Hepatocyte (in vitro differentiated cells): Measurements from ENCODE around the gene CUL9. TPM values are rescaled to one million over a fixed set of nuclear protein-coding genes. Genes with fewer than 3 reads are reported as not detected.

Source experiments
- DNase-seq: peaks from one replicate; pipeline ENCODE4 v3.0.0-alpha.2; 2016; ENCODE audit warnings: low spot score
- H2AFZ ChIP-seq: fragments of 200-600 bp; sonication (generic); 2 replicates; pipeline ENCODE4 v1.6.0; 2016; ENCODE audit warnings: antibody characterized with exemption, mild to moderate bottlenecking
- H3K27ac ChIP-seq: fragments of 200-600 bp; sonication (generic); 2 replicates; pipeline ENCODE4 v1.5.1; 2016; ENCODE audit warnings: mild to moderate bottlenecking
- H3K27me3 ChIP-seq: fragments of 200-600 bp; sonication (generic); 2 replicates; pipeline ENCODE4 v1.6.1; 2016
- H3K36me3 ChIP-seq: fragments of 200-600 bp; sonication (generic); replicated peaks from 2 replicates; pipeline ENCODE4 v1.5.1; 2016; ENCODE audit warnings: low read depth; ENCODE audit not compliant: insufficient read depth
- H3K4me1 ChIP-seq: fragments of 200-600 bp; sonication (generic); 2 replicates; pipeline ENCODE4 v1.5.1; 2016; ENCODE audit warnings: mild to moderate bottlenecking, moderate library complexity; ENCODE audit not compliant: insufficient read depth
- H3K4me2 ChIP-seq: fragments of 200-600 bp; sonication (generic); 2 replicates; pipeline ENCODE4 v1.6.0; 2016
- H3K4me3 ChIP-seq: fragments of 200-600 bp; sonication (generic); 2 replicates; pipeline ENCODE4 v1.5.1; 2016; ENCODE audit warnings: mild to moderate bottlenecking
- H3K79me2 ChIP-seq: fragments of 200-600 bp; sonication (generic); 2 replicates; pipeline ENCODE4 v1.6.0; 2017; ENCODE audit warnings: mild to moderate bottlenecking
- H3K9me2 ChIP-seq: fragments of 200-600 bp; sonication (generic); replicated peaks from 2 replicates; pipeline ENCODE4 v1.6.0; 2017; ENCODE audit warnings: mild to moderate bottlenecking; ENCODE audit not compliant: insufficient read depth
- H3K9me3 ChIP-seq: fragments of 200-600 bp; sonication (generic); 2 replicates; pipeline ENCODE4 v1.5.1; 2016; ENCODE audit warnings: low read depth, mild to moderate bottlenecking
- H4K20me1 ChIP-seq: fragments of 200-600 bp; sonication (generic); 2 replicates; pipeline ENCODE4 v1.6.0; 2016; ENCODE audit warnings: mild to moderate bottlenecking; ENCODE audit not compliant: insufficient read depth, poor library complexity, severe bottlenecking
- CTCF ChIP-seq: fragments of 200-600 bp; sonication (generic); IDR thresholded peaks from 2 replicates; pipeline ENCODE4 v1.5.1; 2016; ENCODE audit warnings: antibody characterized with exemption, mild to moderate bottlenecking; ENCODE audit not compliant: poor library complexity
- EZH2 ChIP-seq: fragments of 200-600 bp; sonication (generic); IDR thresholded peaks from 2 replicates; pipeline ENCODE4 v1.6.1; 2016; ENCODE audit warnings: antibody characterized with exemption, mild to moderate bottlenecking, borderline replicate concordance
- EZH2phosphoT487 ChIP-seq: fragments of 200-600 bp; sonication (generic); IDR thresholded peaks from one replicate; pipeline ENCODE4 v1.6.1; 2018; ENCODE audit warnings: antibody characterized with exemption, mild to moderate bottlenecking, low read depth, moderate library complexity; ENCODE audit not compliant: unreplicated experiment, severe bottlenecking
- WGBS: methylation state at CpG from one replicate; pipeline ENCODE4 v1.1.6; 2016; ENCODE audit warnings: low lambda C conversion rate; ENCODE audit errors: missing lambda C conversion rate; 5-methylcytosine and 5-hydroxymethylcytosine counted together
- polyA plus RNA-seq: library from polyadenylated mRNA; unstranded; fragments of >200 nt; fragmentation: Nextera tagmentation; extraction: Ambion mirVana; gene quantifications from 2 replicates; pipeline ENCODE4 v1.2.1, GENCODE V29; 2016
- total RNA-seq: library from RNA; depleted of rRNA; stranded (reverse); fragments of >200 nt; gene quantifications from 2 replicates; pipeline ENCODE4 v1.2.3, GENCODE V29; 2014

The CUL9 gene
- total and polyA plus RNA-seq, 2 experiments from 2014 or later: 20.1 to 26.2 TPM

- Histone ChIP-seq H3K4me1 (peaks cover 18% of the 10 kb centered on the region), H2AFZ (no peak overlapping the region), H3K9me3 (no peaks in the 10 kb centered on the region), H3K4me3 (no peak overlapping the region), H4K20me1 (peaks cover 18% of the 10 kb centered on the region), H3K36me3 (no peaks in the 10 kb centered on the region), H3K27me3 (no peaks in the 10 kb centered on the region), H3K4me2 (no peak overlapping the region), H3K27ac (peak overlapping the region; percentile 91), H3K79me2 (peaks cover 36% of the 10 kb centered on the region), H3K9me2 (no peaks in the 10 kb centered on the region)
- TF ChIP-seq EZH2 (no peak), CTCF (no peak), EZH2phosphoT487 (no peak)
- WGBS: 96% methylated on average over 11 of the region's 11 CpGs
- DNase-seq: no peak
Observed at GRCh38 chr6:43175676-43176422, 6.1 kb upstream of the CUL9 start.

- Histone ChIP-seq H3K4me1 (peaks cover 18% of the 10 kb centered on the region), H3K27me3 (no peaks in the 10 kb centered on the region), H3K9me2 (no peaks in the 10 kb centered on the region), H3K36me3 (no peaks in the 10 kb centered on the region), H2AFZ (no peak overlapping the region), H3K4me2 (no peak overlapping the region), H3K9me3 (no peaks in the 10 kb centered on the region), H3K27ac (no peak overlapping the region), H4K20me1 (peaks cover 18% of the 10 kb centered on the region), H3K79me2 (peaks cover 36% of the 10 kb centered on the region), H3K4me3 (no peak overlapping the region)
- 100% methylated on average over 5 of the region's 6 CpGs for WGBS
- DNase-seq: no peak
- TF ChIP-seq EZH2phosphoT487: no peak
- TF ChIP-seq EZH2: no peak
- no peak for TF ChIP-seq CTCF
Observed at GRCh38 chr6:43176423-43176786, 5.6 kb upstream of the CUL9 start.

GRCh38 chr6:43178150-43178549, 3.8 kb upstream of the CUL9 start:
- TF ChIP-seq EZH2phosphoT487 (no peak), EZH2 (no peak), CTCF (no peak)
- Histone ChIP-seq H3K36me3 (no peaks in the 10 kb centered on the region), H3K27me3 (no peaks in the 10 kb centered on the region), H3K9me2 (no peaks in the 10 kb centered on the region), H3K79me2 (peaks cover 28% of the 10 kb centered on the region), H2AFZ (no peak overlapping the region), H3K4me3 (no peak overlapping the region), H3K4me1 (peaks cover 21% of the 10 kb centered on the region), H4K20me1 (peaks cover 10% of the 10 kb centered on the region), H3K27ac (no peak overlapping the region), H3K9me3 (no peaks in the 10 kb centered on the region), H3K4me2 (no peak overlapping the region)
- 96% methylated on average over 12 of the region's 12 CpGs for WGBS
- no peak for DNase-seq
